Astrocyte (in vitro differentiated cells and primary cell): ENCODE results near the gene IMPDH1.

Experiments
- EZH2 ChIP-seq: IDR thresholded peaks from 2 replicates; pipeline ENCODE4 v1.6.1; 2012; ENCODE audit warnings: mild to moderate bottlenecking, low read length, inconsistent platforms; ENCODE audit not compliant: insufficient read depth
- TF ChIP-seq, protein P1 (sequence below): IDR thresholded peaks from 2 replicates; pipeline ENCODE4 v1.5.1; 2011; ENCODE audit warnings: low read depth, mild to moderate bottlenecking, inconsistent platforms, low read length, moderate library complexity; ENCODE audit not compliant: insufficient read depth

DNA sequence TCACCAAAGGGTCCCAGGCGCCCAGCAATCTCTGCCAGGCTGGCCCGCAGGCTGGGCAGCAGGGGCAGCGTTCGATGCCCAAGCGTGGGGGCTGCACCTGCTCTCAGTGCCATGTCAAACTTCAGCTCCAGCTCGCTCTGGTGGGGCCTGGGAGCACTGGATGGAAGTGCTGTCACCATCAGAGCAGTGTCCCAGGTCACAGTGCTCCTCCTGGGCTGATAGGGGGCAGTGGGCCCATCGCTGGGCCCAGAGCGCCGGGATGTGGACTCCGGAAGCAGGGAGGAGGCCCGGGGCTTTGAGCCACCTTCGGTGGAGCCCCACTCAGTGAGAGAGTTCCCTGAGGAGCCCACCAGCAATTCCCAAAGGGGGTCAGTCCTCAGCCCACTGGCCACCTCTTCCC lies 50.4 kb downstream of the IMPDH1 start:
- TF ChIP-seq, protein P1, sequence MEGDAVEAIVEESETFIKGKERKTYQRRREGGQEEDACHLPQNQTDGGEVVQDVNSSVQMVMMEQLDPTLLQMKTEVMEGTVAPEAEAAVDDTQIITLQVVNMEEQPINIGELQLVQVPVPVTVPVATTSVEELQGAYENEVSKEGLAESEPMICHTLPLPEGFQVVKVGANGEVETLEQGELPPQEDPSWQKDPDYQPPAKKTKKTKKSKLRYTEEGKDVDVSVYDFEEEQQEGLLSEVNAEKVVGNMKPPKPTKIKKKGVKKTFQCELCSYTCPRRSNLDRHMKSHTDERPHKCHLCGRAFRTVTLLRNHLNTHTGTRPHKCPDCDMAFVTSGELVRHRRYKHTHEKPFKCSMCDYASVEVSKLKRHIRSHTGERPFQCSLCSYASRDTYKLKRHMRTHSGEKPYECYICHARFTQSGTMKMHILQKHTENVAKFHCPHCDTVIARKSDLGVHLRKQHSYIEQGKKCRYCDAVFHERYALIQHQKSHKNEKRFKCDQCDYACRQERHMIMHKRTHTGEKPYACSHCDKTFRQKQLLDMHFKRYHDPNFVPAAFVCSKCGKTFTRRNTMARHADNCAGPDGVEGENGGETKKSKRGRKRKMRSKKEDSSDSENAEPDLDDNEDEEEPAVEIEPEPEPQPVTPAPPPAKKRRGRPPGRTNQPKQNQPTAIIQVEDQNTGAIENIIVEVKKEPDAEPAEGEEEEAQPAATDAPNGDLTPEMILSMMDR: no peak
- no peak for TF ChIP-seq EZH2
